NCI-H128 (cell line): ENCODE measurements around the gene FAM120A.
"Not testable (repeated sequence)": the region's sequence is repeated elsewhere in the genome, so short reads cannot be mapped to it uniquely, and the experiment has no call there.

Experiments used
- DNase-seq: peaks from one replicate; lab custom pipeline; 2025; ENCODE audit not compliant: unreplicated experiment; lab: John Stamatoyannopoulos, UW

Gene FAM120A

DNA sequence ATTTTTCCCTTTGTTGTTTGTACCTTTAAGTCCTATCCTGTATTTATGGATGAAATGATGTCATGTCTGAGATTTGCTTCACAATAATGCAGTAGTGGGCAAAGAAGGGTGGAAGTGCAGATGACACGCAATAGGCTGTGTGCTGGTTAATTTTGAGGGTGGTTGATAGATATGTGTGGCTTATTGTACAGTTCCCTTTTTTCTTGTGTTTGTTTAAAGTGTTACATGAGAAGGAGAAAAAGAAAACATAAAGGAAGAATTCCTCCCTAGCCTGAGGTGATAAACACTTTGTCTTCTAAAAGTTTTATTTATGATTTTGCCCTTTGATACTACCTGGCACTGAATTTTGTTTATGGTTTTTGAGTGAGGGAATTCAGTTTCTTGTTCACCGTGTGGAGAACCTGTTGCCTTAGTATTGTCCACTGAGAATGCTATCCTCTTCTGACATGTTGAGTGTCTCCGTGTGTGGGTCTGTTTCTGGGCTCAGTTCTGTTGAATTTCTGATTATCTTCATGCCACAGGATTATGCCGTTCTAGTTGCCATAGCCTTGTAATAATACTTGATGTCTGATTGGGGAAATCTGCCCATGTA, 54.2 kb downstream of the FAM120A start:
- no peak for DNase-seq

DNA sequence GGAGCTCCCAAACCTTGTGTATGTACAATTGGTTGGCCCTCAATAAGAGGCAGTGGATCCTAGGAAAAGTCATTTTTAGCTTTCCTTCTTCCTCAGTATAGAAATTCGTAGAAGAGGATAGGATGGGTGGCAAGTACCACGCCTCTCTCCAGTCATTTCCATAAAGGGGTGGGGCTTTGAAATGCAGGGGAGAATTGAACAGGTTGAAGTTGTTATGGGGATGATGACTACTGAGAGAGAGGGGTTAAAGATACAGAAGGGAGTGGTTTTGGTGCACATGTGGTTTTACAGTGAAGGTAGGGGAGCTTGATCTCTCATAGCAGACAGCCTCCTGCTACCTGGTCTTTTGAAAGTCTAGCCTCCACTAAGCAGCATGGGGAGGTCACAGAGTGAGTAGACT, 56.3 kb downstream of the FAM120A start:
- DNase-seq, result no peak

DNA sequence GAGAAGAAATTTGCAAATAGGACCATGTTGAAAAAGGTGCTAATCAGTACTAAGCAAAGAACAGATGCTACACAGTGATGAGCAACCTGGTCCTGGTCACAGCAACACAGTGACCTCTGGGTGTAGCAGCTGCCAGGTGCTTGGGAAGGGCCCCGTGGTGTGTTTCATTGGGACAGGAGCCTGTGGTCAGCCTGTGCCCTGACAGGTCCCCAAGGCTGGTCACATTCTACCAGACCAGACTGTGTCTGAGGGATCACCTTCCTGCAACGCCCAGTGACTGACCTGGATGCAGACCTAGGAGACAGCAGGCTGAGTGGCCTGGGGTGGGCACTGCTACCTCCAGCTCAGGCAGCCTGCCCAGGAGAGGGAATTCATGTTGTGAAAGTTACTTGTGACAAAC, 56.7 kb downstream of the FAM120A start:
- no peak for DNase-seq

DNA sequence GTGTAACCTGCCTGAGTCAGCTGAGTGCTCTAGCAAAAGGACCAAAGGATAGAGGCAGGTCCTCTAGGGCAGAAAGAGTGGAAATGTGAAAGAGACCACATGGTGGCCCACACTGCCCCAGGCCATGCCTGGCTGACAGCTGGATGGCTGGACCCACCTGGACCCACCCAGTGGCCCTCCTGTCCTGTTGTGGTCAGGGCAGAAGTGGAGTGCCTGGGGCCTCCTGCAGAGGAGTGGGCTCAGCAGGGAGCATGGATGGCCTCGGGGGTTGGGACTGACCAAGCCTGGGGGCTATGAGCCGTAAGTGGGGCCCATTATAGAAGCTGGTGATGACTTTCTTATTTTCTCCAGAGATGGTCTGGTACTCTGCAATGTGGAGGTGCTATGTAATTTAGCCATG, 57.6 kb downstream of the FAM120A start:
- DNase-seq, result no peak

DNA sequence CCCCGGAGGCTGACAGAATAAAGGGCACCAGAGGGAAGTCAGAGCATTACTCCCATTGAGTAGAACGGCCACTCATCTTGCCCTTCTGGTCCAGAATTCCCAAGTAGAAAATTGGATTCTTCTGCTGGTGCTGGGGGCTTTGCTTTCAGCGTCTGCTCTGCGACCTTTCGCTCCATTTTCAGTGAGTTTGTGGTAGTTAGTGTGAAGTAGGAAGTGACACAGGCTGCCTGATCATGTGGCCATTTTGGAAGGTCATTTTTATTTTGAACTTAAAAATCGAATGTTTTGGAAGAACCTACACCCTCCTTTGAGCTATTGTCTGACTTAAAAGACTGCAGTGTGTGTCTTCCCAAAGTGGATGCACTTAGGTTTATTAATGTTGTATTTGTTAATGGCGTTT, 58.6 kb downstream of the FAM120A start:
- DNase-seq, result no peak

DNA sequence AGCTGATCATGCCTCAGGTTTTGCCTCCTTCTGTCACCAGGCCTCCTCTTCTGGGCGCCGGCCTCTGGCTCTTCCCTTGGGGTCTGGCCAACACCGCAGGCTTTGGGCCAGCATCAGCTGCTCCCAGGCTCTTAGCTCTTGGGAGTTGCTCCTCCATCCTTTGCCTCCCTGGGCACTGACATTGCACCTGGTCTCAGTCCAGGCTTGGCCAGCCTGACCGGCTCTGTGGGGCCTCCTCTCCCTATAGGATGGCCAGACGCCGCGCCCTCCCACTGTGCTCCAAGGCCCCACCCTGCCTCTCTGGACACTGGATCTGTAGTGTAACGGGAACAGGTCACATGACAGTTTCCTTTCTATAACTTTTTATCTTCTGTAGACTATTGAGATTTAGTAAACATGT, 59.7 kb downstream of the FAM120A start:
- DNase-seq, result not testable (repeated sequence)

DNA sequence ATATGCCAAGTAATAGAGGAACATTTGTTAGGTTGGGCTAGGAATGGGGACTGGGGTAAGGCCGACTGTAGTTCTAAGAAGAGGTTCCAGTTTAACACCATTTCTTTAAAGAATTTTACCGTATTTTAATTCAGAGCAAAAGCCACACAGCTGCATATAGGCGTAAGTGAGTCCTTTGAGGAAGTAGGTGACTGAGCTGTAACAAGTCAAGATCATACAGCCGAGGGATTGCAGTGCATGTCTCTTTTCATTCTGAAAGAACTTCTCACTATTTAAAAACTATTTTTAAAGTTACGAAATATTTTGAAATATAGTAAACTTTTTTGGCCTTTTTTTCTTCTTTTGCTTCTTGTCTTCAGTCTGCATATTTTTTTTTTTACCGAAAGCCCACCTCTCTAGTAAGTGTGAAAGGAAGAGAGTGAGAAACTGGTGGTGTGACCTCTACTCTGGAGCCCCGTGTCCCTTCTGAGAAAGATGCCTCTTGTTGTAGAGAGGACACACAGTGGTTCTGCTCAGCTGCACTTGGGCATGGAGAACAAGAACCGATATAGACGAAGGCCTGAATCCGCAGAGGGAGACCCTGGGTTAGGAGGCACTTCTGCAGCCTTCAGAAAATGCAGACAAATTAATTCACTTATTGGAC, 60.8 kb downstream of the FAM120A start:
- DNase-seq, result not testable (repeated sequence)

DNA sequence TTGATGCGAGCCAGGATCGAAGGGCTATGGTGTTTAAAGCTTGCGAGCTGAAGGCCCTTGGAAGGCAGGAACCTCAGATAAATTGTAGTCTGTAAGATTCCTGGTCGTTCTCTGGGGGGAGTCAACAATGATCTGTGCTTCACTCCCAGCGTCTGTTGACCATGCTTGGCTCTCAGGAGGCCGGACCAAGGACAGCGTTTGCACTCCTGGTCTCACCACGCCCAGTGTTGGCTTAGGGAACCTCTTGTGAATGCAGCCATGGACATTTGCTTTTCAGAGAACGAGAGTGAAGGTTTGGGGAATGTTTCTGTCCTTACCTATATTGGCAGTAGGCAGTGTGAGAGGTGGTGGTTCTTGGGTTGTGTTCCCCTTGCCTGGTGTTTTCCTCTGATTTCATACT, 62.1 kb downstream of the FAM120A start:
- no peak for DNase-seq

DNA sequence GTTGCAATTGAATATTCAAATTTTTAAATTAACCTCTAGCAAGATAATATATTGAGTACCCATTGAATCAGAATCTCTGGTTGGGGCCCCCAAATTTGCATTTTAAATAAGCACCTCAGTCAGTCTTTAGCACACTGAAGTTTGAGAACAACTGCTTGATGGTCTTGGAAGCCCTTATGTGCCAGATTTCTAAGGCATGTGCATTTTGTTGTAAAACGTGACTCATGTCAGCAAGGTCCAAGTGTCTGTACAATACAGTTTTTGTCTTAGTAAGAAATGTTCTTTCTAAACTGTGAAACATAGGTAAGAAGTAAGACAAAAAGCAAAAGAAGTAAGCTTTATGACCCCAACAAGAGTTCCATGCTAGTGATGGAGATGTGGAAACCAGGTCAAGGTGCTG, 65.8 kb downstream of the FAM120A start:
- DNase-seq, result no peak

DNA sequence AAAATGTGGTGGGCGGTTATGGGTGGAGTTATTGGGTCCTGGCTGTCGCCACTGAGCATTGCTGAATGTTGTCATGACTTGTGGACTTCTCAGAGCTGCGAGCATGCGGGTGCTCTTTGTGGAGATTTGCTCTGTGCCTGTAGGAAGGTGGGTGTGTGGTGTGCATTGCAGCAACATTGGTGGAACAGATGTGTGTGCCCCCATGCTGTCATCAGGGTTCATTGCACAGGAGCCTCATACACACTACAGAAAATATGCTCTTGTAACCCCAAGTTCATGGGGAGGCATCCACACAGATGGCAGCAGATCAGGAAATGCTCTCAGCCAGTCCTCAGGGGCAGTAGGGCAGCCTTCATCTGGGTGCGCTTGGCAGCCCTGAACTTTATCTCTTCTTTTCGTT, 69.0 kb downstream of the FAM120A start:
- no peak for DNase-seq

DNA sequence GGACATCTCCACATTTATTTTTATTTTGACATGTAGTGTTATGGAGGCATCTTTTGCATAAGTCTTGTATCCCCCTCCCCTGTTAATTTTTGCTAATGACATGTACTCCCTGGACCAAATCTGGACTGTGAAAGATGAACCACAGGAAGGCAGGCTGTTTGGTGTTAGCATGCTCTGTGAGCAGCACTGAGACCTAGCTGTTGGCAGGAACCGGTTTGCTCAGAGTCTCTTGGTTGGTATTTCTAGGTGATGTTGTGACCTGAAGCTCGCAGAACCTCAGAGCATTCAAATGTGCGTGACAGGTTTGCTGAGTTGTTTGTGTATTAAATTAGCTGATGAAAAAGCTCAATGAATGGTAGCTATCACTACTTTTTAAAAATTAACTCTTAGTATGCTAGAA, 71.3 kb downstream of the FAM120A start:
- DNase-seq, result no peak

DNA sequence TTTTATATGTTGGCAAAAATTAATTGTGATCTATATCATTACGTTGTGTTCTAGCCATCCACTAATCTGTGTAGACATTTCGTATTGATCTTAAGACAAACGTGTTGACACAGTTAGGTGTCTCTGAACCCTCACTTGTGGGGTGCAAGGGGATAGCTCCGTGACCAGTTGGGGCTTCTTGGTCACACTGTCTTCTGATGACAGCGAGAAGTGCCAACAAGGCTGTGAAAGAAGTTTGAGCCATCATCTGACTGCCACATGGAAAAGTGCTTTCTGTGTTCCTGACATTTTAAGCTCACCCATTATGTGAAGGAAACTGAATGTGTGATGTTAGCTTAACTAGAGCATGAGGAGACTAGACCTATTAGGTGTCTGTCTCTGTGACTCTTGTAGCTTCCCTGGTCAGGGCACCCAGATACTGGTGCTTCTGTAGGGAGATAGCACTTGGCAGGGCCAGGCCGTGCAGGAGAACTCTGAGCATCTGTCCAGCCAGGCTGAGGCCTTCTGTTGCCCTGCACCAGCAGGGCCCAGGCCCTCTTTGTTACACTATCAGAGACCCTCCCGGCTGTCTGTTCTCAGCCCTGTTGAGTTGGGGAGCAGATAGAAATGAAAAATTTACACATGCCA, 72.1 kb downstream of the FAM120A start:
- no peak for DNase-seq

DNA sequence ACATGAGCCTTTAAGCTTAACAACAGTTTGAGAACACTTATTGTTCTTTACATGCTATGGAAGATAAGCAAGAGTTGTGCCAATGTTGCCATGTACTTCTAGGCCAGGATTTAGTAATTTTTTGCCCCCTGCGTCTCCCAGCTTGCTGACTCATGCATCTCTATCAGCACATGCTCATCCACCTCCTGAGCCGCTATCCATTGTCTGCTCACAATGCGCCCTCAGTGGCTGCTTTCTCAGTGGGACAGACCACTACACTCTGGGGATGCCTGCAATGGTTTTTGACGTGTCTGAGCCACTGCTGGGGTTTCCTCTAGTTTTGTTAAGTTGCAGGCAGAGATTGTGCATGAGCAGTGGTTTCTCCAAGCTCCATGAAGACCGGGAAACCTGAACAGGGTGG, 74.0 kb downstream of the FAM120A start:
- no peak for DNase-seq

DNA sequence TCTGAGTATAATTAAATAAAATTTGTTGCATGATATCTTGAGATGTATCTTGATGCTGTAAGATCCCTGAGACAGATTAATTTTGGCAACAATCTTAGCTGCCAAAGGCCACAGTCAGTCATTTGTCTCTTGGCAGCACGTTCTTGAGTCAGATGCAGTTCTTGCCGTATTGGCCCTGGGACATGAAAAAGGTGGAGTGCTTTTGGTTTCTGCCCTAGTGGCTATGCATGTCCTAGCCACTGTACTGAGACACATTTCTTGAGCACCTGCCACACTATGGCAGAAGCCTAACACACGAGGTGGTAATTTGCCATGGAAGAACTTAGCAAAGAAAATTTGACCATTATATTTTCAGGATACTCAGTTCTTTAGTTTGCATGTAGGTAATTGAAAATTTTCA, 79.9 kb downstream of the FAM120A start:
- DNase-seq, result no peak

DNA sequence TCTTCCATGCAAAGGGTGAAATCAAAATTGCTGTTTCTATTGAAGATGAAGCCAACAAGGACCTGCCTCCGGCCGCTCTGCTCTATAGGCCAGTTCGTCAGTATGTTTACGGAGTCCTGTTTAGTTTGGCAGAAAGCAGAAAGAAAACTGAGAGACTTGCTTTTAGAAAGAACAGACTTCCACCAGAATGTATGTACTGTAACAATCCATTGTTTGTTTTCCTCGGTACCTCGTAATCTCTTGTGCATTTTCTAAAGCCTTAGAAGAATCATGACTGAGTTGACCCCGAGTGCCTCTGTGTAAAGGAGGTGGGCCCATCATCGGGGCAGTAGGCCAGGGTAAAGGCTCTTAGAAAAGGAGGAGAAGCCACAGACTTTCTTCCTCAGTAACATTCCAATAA, 80.7 kb downstream of the FAM120A start:
- DNase-seq, result no peak

DNA sequence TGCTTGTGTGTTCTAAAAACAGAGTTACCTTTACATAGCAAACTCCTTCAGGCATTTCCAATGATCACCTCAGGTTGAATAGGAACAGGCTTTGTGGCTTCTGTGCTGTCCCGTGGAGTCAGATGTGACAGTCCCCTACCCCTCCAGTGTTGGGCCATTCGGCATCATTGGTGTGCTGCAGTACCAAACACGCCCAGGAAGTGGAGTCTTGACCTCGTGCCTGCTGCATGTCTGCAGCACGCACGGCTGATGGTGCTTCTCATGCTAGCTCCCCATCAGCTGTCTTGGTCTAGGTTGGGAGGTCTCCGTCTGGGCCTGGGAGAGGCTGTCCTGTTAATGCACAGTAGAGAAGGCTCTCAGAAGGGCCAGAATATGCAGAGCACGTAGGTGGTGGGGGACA, 82.4 kb downstream of the FAM120A start:
- no peak for DNase-seq

DNA sequence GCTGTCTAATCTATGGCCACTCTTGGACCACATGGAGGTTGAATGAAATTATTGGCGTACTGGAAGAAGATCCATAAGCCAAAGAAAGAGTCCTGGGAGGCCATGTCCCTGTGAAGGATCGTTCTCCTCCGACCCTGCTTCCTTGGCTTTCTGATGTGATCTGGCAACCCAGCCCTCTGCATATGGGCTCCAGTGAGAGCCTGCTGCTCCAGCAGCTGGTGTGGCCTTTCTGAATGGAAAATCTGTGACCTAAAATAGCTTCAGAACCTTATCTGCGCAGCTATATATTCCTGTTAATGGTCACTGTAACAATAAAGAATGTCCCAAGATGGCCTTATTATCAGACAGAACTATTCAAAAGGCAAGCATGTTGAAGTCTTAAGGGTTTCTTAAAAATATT, 84.7 kb downstream of the FAM120A start:
- DNase-seq, result no peak

DNA sequence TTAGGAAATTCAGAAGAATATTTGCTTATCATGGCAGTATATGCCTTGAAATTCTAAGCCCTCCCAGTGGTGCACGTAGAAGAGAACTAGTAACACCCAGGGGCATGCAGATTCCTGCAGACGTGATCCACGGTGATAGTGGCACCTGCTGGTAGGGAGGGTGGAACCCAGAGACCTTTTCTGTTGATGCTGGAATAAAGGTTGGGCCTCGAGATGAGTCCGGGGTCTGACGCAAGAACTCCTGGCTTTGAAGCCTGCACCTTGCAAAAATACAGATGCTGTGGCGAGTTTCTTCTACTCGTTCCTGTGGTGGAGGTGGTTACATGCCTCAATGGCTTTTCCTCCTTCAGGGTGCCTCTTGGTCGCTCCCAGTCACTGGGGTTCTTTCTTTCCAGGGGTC, 85.4 kb downstream of the FAM120A start:
- no peak for DNase-seq

DNA sequence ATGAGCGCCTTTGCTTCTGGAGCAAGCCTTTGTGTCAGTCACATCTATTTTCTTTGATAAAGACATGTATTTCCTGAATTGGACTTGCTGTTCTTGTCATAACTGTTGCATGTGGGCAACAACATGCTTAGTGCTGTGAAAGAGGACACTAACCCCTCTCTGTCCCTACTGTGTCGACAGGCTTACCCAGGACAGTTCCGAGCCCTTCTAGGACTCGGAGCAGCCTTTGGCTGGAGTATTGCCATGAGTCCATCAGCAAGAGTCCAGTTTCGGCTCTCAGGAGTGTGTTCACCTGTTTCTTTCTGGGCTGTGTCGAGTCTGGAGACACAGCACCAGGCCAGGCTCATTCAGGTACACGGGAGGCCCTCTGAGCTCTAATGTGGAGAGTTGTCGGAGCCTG, 88.8 kb downstream of the FAM120A start:
- DNase-seq, result no peak

DNA sequence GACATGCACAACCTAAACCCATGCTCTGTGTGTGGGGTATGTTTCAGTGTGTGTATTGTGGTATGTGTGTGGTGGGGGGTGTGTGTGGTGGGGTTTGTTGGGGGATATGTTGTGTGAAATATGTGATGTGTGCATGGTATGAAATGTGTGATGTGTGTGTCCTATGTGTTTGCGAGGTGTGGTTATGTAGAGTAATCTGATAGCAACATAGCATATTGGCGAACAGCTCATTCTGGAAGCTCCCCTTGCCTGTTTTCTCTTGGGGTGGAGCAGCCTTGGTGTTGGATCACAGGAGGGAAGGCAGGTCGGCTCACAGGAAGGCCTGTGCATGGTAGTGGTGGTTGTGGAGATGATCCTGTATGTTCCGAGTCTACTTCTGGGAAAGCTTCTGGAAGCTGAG, 89.5 kb downstream of the FAM120A start:
- DNase-seq, result no peak

DNA sequence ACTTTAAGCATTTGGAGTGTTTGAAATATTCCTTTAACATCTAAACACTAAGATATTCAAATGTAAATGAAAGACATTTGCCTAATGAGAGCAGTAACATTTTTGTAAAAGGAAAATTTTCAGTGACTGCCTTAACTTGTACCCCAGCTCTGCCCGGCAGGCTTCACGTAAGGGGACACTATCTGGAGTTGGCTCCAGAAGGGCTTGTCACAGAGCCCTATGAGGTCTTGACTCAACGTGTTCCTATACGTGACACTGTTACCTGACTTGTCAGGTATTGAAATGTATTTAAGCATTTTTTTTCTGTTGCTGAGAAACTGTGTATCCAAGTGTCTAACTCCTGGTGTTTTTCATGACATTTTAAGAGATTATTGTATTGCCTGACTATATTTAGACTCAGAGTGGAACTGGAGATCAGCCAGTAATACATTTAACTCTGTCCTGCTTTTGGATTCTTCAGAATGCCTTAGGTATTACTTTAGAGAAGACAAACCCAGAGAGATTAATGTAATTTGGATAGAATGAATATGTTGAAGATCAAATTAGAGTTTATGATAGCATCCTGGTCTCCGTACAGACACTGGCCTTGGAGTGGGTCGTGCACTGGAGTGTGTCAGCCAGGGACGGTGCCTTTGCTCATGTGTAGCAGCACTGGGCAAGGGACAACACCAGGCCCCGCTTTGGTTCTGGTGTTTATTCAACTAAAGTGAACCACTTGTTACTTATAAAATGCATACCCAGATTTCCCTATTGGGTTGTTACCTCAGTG, 90.3 kb downstream of the FAM120A start:
- no peak for DNase-seq

DNA sequence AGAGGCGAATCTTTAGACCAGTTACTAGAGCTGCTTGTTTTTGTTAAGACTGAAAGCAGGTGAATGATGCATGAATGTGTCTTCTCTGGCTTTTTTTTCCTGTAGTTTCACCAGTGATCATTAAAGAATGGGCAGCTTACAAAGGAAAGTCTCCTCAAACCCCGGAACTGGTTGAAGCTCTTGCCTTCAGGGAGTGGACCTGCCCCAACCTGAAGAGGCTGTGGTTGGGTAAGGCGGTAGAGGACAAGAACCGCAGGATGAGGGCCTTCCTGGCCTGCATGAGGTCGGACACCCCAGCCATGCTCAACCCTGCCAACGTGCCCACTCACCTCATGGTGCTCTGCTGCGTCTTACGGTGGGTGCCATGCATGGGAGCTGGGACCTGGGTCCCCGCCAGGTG, 91.6 kb downstream of the FAM120A start:
- DNase-seq, result no peak
